ENCODE results near the gene CLEC2D.
"Not testable (repeated sequence)": the region's sequence is repeated elsewhere in the genome, so short reads cannot be mapped to it uniquely, and the experiment has no call there.

Gene CLEC2D

GRCh38 chr12:9660046-9660445, 9.5 kb upstream of the CLEC2D start:
- no peak for DNase-seq (ENCODE audit: low read depth in 2 of 2)

GRCh38 chr12:9661720-9662119, 7.8 kb upstream of the CLEC2D start:
- DNase-seq (ENCODE audit: low read depth in 2 of 2) = no peak

- no peak for DNase-seq (ENCODE audit: low read depth in 2 of 2)
These were observed 7.0 kb upstream of the CLEC2D start for GRCh38 chr12:9662488-9662887.

GRCh38 chr12:9667403-9668160, 1.9 kb upstream of the CLEC2D start:
- DNase-seq (ENCODE audit: low read depth in 2 of 2) = no peak

DNA sequence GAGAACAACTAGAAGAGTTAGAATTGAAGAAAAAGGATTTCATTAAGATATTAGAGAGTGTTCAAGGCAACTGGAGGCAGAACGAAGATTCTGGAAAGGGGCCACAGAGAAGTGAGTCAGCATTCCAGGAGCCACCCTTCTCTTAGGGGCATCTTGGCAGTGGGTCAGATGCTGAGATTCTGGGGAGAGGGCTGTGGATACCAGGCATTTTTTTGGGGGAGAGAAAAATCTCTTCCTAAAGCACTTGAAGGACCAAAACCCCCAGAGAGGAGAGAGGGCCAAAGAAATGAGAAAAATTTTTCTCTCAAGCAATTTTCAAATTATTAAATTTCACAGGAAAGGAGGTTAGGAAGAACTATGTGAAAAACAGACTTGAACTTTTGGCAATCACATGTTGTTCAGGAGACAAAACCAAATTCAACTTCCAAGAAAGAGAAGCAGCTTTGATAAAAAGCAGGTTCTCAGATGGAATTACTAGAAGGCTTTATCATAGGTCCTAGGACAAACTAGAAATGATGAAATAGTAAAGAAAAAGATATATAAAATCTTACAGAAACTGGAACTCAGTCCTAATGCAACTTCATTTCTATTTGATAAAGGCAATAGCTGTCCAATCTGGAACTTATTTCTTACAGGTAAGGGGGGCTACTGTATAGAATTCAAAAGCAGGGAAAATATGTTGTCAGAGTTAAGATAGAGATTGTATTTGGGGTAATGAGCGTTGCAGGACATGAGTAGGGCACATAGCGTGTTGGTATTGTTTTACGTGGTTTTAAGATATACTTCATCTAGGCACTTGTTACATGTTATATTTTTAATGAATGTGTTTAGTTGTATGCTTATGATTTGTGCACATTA, 1.1 kb upstream of the CLEC2D start:
- DNase-seq (ENCODE audit: low read depth in 2 of 2) = no peak

GRCh38 chr12:9669019-9669326, 540 bp upstream of the CLEC2D start:
- DNase-seq (ENCODE audit: low read depth in 2 of 2) = no peak

GRCh38 chr12:9672340-9672739, 2.8 kb downstream of the CLEC2D start:
- not testable (repeated sequence) for DNase-seq (ENCODE audit: low read depth in 2 of 2)

GRCh38 chr12:9673404-9674225, 4.1 kb downstream of the CLEC2D start:
- no peak for DNase-seq (ENCODE audit: low read depth in 2 of 2)

DNA sequence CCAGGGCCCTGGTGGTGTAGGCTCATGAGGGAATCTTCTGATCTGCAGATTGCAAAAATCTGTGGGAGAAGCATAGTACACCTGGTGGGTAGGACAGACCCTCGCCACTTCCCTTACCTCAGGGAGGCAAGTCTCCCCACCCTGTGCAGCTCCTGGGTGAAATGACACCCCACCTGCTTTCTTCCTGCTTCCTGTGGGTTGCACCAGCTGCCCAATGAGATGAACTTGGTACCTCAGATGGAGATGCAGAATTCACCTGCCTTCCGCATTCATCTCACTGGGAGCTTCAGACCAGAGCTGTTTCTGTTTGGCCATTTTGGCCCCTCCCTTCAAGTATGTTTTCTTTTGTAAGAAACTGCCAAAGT, 4.7 kb downstream of the CLEC2D start:
- DNase-seq (ENCODE audit: low read depth in 2 of 2) = no peak

- not testable (repeated sequence) for DNase-seq (ENCODE audit: low read depth in 2 of 2)
These were observed 13.0 kb downstream of the CLEC2D start for GRCh38 chr12:9682508-9682907.

DNA sequence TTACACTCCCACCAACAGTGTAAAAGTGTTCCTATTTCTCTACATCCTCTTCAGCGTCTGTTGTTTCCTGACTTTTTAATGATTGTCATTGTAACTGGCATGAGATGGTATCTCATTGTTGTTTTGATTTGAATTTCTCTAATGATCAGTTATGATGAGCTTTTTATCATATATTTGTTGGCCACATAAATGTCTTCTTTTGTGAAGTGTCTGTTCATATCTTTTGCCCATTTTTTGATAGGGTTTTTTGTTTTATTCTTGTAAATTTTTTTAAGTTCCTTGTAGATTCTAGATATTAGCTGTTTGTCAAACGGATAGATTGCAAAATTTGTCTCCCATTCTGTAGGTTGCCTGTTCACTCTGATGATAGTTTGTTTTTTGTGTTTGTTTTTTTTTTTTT, 13.4 kb downstream of the CLEC2D start:
- DNase-seq (ENCODE audit: low read depth in 2 of 2) = not testable (repeated sequence)

DNA sequence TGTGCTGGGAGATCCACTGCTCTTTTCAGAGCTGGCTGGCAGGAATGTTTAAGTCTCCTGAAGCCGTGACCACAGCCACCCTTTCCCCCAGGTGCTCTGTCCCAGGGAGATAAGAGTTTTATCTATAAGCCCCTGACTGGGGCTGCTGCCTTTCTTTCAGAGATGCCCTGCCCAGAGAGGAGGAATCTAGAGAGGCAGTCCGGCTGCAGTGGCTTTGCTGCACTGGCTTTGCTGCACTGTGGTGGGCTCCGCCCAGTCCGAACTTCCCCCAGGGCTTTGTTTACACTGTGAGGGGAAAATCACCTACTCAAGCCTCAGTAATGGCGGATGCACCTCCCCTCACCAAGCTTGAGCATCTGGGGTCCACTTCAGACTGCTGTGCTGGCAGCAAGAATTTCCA, 15.9 kb downstream of the CLEC2D start:
- not testable (repeated sequence) for DNase-seq (ENCODE audit: low read depth in 2 of 2)

- DNase-seq (ENCODE audit: low read depth in 2 of 2) = no peak
These were observed 16.4 kb downstream of the CLEC2D start for GRCh38 chr12:9685915-9686314.

GRCh38 chr12:9687228-9687627, 17.7 kb downstream of the CLEC2D start:
- no peak for DNase-seq (ENCODE audit: low read depth in 2 of 2)

DNA sequence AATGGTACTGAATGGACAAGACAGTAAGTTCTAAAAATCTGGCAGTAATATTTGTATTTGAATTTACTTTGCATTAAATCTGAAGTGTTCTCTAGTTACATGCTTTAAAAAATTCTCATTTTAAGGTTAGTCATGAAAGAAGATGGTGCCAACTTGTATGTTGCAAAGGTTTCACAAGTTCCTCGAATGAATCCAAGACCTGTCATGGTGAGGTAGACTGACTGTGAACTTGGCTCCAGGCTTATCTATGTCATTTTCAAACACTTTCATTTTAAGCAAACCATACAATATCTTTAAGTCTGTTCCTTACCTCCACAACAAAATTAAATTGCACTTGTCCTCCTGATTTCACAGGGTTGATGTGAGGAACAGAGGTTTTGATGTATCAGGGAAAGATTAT, 23.4 kb downstream of the CLEC2D start:
- DNase-seq (ENCODE audit: low read depth in 2 of 2) = no peak

DNA sequence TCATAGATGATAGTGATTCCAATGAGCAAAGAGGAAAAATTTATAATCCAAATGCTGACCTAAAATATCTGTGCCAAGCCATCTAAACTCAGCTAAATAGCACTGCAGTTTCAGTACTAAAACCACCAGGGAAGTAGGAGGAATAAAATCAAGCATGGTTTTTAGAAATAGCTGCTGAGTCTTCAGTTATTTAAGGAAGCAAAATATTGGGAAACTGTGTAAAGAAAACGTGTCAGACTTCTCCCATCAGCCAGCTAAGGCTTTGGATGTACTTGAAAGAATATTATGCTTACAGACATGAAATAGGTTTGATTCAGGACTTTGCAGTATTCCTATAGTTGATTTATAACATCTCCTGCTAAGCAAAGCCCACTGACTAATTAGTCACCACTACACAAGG, 24.7 kb downstream of the CLEC2D start:
- no peak for DNase-seq (ENCODE audit: low read depth in 2 of 2)

DNA sequence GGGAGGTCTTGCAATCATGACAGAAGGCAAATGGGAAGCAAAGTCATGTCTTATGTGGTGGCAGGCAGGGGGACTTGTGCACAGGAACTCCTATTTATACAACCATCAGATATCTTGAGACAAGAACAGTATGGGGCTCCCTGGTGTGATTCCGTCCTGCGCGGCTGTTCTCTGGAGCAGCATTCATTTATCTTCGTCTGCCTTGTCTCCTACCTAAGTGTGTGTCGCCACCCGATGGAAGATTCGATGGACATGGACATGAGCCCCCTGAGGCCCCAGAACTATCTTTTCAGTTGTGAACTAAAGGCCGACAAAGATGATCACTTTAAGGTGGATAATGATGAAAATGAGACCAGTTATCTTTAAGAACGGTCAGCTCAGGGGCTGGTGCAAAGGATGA, 25.6 kb downstream of the CLEC2D start:
- DNase-seq (ENCODE audit: low read depth in 2 of 2) = not testable (repeated sequence)

- not testable (repeated sequence) for DNase-seq (ENCODE audit: low read depth in 2 of 2)
These were observed 26.1 kb downstream of the CLEC2D start for GRCh38 chr12:9695661-9696060.

GRCh38 chr12:9697619-9698018, 28.1 kb downstream of the CLEC2D start:
- DNase-seq (ENCODE audit: low read depth in 2 of 2) = no peak

DNA sequence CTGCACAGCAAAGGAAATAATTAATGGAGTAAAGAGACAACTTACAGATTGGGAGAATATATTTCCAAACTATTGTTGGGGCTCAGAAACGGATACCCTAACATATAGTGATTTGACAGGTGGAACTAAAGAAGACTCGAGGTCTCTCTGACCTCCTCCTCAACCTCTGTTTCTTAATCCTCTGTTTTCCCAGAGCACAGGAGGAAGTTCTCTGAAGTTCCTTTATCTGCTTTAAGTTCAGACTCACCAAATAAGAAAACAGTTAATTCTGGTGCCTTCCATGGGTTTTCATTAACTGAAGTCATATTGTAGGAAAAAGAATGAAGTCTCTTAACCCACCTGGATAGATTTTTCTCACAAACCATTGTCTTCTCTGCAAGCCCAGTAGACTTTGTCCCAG, 29.2 kb downstream of the CLEC2D start:
- no peak for DNase-seq (ENCODE audit: low read depth in 2 of 2)

DNA sequence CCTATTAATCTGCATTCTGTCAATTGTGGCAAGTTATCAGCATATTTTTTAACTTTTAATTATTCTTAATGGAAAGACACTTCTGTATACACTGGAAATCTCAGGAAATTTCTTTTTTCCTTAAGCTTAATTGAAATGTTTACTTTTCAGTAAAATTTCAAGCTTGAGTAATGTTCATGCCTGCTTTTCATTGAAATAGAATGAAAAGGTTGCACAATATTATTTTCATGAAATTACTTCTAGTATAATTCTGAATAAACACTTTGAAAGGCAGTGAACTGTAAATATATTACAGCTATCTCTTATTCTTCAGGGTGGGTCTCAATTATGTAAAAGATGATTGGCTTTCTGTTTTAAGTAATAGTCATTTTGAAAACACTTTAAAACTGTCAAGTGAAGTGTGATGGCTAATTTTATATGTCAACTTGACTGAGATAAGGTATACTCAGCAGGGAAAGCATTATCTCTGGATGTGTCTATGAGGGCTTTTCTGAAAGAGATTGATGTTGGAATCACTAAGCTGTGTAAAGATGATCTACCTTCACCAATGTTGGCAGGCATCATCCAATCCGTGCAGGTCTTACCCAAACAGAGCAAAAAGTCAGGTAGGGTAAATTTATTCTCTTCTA, 29.9 kb downstream of the CLEC2D start:
- no peak for DNase-seq (ENCODE audit: low read depth in 2 of 2)

Data from stimulated activated CD4-positive, alpha-beta T cell treated with anti-CD3 and anti-CD28 coated beads, Interleukin-1b, Interleukin-23, amount 100 ng/mL, for 1 hour (primary cell).